ENCODE data around the gene HPCAL1.

DNA sequence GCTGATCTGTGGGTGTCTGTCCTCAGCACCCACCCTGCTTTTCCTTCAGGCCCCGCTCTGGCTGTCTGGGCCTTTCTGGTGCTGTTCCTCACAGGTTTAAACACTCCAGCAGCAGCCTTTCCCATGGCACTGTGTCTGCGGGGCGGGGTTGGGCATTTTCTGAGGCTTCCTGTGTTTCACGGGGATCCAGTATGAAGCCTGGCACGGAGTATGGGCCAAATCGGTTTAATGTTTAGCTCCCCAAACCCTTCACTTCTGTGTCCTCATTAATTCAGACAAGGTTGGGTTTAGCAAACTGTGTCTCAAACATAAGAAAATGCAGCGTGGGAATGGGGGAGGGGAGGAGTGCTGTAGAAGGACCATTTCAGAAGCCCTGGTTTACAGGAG lies 44.9 kb downstream of the HPCAL1 start:
- TF ChIP-seq, protein P1, sequence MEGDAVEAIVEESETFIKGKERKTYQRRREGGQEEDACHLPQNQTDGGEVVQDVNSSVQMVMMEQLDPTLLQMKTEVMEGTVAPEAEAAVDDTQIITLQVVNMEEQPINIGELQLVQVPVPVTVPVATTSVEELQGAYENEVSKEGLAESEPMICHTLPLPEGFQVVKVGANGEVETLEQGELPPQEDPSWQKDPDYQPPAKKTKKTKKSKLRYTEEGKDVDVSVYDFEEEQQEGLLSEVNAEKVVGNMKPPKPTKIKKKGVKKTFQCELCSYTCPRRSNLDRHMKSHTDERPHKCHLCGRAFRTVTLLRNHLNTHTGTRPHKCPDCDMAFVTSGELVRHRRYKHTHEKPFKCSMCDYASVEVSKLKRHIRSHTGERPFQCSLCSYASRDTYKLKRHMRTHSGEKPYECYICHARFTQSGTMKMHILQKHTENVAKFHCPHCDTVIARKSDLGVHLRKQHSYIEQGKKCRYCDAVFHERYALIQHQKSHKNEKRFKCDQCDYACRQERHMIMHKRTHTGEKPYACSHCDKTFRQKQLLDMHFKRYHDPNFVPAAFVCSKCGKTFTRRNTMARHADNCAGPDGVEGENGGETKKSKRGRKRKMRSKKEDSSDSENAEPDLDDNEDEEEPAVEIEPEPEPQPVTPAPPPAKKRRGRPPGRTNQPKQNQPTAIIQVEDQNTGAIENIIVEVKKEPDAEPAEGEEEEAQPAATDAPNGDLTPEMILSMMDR (IDR thresholded peaks at IDR 0.05; ENCODE audit: low read depth, low read length, poor library complexity, severe bottlenecking), result no peak
- TF ChIP-seq EZH2phosphoT487 (IDR thresholded peaks at IDR 0.05; ENCODE audit: borderline replicate concordance, low read length), result no peak
